ENCODE measurements around the gene NOTUM.
"Not testable (repeated sequence)": the region's sequence is repeated elsewhere in the genome, so short reads cannot be mapped to it uniquely, and the experiment has no call there.

GRCh38 chr17:81981511-81981910 lies 20.5 kb upstream of the NOTUM start:
- not testable (repeated sequence) for TF ChIP-seq CTCF (IDR thresholded peaks at IDR 0.05; ENCODE audit: borderline replicate concordance, extremely low read depth, low read length, poor library complexity, severe bottlenecking); EZH2 (IDR thresholded peaks at IDR 0.05; ENCODE audit: borderline replicate concordance, low read depth, low read length, severe bottlenecking)

Data from DND-41 (cell line).